GM18517 (cell line): ENCODE measurements around the gene CD69.
A peak's percentile ranks its signal among the peaks of the same experiment; 100 is the strongest.
"Not testable (repeated sequence)": the region's sequence is repeated elsewhere in the genome, so short reads cannot be mapped to it uniquely, and the experiment has no call there.

Experiments used
- ATAC-seq: cut with Tn5 transposase; IDR thresholded peaks from one replicate; pipeline ENCODE4 v1.9.1; 2021; ENCODE audit warnings: mild to moderate bottlenecking, moderate library complexity; ENCODE audit not compliant: unreplicated experiment

Gene CD69

DNA sequence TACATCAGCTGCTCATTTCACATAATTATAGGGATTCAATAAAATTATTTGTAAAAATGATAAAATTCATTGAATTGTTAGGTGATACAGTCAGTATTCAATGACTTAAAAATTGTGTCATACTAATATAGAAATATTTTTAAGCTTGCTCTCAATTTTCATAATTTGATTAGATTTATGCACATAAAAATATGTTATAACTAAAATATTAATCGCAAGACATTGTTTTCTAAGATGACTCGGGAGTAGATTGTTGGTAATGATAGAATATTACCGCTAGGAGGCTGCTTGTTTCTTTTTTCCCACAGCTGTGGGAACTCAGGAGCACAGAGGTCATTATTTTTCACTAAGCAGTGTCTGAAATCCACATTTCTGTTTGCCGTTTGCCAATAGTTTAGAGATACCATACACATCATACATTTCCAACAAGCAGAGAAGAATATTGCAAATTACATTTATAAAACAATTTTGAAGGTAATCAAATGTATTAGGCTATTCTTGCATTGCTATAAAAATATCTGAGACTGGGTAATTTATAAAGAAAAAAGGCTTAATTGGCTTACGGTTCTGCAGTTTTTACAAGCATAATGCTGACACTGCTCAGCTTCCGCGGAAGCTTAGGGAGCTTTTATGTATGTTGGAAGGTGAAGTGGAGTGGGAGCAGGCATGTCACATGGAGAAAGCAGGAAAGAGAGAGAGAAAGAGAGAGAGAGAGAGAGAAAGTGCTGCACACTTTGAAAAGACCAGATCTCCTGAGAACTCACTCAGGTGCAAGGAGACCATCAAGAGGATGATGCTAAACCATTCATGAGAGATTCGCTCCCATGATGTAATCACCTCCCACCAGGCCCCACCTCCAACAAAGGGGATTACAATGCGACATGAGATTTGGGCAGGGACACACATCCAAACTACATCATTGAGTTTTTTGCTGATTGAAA is 9.2 kb downstream of the CD69 start:
- no peak for ATAC-seq

DNA sequence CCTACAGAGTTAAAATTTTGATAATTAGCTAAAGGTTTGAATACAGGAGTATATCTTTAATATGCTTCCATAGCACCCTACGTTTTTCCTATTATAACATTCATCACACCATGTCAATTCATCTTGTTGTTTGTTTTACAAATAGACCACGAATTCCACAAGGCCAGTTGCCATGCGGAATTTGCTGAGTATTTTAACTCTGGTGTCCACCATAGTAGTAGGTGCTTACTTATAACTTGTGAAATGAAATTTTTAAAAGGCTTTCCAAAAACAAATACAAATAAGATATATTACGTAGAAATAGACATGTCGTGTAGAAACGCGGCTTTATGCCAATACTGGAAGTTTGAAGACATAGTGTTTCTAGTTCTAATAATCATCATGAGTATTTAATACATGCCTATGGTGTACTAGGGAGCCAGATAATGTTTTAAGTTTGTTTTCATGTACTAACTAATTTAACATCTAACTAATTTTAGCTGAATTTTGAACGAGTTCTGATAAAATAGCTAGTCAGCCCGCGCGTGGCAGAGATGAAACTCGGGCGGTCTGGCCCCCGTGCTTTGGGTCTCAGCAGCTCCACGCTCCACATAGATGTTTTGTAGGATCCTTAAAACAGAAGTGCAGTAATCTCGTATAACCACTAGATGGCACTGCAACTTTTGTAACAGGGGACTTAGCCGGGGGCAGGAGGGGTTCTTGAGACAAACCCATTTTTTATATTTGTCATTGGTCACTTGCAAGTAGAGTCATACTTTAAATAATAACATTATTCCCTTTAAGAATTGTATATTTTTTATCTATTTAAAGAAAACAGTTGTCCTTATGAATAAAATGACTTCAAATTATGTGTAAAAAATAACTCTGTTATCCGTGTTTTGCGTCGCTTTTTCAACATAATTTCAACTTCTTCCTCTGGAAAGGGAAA is 10.2 kb downstream of the CD69 start:
- ATAC-seq, result peak; percentile 63

DNA sequence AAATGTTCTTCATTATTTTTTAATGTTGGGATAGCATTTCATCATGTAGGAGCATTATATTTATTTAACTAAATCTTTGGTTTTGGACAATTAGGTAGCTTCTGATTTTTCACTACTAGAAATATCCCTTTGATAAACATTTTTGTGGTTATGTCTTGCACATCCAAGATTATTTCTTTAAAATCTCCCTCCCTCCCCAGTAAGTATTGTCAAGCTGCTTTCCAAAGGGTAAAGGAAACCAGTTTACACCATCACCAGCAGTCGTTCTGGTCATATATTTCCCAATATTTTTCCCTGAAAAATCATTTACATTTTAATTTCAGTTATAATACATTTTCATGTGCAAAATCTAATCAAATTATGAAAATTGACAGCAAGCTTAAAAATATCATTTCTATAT is 11.1 kb downstream of the CD69 start:
- ATAC-seq, result no peak

GRCh38 chr12:9745199-9745598 is 15.5 kb downstream of the CD69 start:
- no peak for ATAC-seq

DNA sequence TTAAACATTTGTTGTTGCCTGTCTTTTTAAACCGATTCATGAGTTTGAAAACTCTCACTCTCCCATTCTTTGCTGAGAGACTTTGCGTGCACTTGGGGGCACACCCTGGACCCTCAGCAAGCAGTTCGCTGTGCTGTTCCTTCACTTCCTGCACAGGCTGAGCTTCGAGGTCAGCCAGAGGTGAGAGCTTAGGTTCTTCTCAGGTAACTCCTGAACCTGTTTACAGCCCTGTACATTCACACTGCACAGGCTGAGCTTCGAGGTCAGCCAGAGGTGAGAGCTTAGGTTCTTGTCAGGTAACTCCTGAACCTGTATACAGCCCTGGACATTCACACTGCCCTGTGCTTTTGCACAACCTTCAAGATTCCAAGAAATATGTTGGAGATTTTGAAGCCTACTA is 18.0 kb downstream of the CD69 start:
- no peak for ATAC-seq

DNA sequence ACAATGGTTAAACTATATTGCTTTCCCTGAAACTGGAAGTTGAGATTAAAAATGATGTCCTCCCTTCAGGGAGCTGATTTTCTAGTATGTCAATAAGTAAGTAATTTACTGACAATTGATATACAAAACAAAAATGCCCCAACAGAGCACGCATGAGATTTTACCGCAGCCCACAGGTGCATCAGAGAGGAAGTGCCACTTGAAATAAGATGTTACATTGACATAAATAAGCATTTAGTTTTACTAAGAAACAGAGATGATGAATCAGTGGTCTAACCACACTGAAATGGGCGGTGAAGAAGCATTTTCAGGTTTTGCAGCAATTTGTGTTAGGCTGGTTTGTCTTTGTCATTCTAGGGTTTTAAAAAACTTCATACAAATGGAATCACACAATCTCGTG is 19.0 kb downstream of the CD69 start:
- ATAC-seq, result peak; percentile 76

GRCh38 chr12:9740106-9740750 is 20.5 kb downstream of the CD69 start:
- ATAC-seq, result no peak

DNA sequence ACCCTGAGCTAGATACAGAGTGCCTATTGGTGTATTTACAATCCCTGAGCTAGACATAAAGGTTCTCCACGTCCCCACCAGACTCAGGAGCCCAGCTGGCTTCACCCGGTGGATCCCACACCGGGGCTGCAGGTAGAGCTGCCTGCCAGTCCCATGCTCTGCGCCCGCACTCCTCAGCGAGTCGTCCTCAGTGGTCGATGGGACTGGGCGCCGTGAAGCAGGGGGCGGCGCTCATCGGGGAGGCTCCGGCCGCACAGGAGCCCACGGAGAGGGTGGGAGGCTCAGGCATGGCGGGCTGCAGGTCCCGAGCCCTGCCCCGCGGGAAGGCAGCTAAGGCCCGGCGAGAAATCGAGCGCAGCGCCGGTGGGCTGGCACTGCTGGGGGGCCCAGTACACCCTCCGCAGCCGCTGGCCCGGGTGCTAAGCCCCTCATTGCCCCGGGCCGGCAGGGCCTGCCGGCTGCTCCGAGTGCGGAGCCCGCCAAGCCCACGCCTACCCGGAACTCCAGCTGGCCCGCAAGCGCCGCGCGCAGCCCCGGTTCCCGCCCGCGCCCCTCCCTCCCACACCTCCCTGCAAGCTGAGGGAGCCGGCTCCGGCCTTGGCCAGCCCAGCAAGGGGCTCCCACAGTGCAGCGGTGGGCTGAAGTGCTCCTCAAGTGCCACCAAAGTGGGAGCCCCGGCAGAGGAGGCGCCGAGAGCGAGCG is 21.1 kb downstream of the CD69 start:
- ATAC-seq, result not testable (repeated sequence)

- not testable (repeated sequence) for ATAC-seq
These were observed 21.8 kb downstream of the CD69 start for GRCh38 chr12:9738905-9739304.

DNA sequence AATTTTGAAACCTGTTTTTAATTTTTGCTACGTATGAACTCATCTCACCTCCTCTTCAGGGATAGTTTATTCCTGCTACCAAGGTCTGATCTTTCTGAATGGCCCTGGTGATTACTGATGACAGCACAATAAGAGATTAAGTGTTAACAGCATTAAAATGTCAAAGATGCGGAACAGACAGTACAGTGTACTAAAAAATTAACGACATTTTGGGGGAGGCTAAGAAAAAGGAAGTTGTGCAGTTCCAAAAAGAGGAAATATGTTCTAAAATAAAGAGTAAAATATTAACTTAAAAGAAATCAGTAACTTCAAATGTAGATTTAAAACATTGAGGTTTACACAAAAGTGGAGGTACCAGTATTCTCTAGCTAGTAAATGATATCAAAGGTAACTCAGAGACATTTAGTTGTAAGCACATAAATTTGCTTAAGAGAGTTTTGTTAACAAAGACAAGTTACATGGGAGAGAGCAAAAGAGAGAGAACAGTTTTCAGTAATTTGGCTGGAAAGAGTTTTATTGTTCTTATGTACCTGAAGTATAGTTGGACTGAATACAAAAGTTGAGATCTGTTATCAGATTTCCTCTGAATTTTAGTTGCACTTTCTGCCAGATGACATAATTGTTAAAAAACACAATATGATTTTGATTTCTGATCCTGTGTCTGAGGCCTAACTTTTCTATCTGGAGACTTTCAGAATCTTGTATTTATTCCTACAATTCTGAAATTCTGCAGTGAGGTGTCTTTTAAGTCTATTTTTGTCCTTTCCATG is 23.6 kb downstream of the CD69 start:
- no peak for ATAC-seq

- no peak for ATAC-seq
These were observed 25.1 kb downstream of the CD69 start for GRCh38 chr12:9735601-9736000.

- ATAC-seq, result peak; percentile 35
These were observed 27.7 kb downstream of the CD69 start, which contains the start of gene CLECL1 for GRCh38 chr12:9732921-9733461. CLECL1 (minus strand) TSS chr12:9733097.

DNA sequence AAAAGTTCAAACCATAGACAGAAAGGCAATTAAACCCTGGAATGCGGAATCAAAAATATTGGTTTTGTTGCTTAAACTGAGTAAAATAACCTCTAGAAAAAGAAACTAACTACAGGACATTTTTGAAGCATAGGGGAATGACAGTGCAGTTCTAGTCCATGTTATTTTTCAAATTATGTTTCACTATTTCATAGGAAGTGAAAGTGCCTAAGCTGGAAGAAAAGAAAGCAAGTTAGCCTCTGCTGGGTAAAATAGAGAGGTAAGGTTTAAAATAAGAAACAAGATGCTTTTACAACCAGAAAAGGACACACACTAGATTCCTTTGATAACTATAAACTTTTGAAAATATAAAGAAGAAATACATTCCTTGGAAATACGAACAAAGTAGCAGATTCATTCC is 28.9 kb downstream of the CD69 start:
- ATAC-seq, result peak; percentile 38

DNA sequence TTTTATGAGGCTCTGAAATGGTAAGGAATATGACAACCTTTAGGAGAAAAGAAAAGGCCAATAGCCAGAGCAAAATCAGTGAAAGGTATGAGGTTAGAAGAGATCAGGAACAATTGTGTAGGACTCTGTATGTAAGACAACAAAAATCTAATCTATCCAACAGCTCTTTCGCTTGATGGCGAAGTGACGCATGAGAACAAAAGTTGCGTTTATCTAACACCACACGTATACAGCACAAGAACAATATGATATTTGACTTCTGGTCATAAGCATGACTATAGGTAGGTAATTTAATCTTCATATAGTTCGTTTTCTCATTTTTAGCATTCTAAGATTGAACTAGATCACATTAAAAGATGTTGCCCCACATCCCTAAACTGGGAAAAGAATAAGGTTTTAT is 29.3 kb downstream of the CD69 start:
- ATAC-seq, result no peak

DNA sequence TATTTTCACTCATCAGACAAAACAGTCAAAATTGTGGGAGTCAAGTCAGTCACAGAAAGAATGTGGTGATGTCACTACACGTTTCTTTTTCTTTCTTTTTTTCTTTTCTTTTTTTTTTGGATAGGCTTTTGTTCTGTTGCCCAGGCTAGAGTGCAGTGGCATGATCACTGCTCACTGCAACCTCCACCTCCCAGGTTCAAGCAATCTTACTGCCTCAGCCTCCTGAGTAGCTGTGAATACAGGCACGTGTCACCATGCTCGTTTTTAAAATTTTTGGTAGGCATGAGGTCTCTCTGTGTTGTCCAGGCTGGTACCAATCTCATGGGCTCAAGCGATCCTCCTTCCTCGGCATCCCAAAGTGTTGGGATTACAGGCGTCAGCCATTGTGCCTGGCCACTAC is 30.1 kb downstream of the CD69 start:
- no peak for ATAC-seq

DNA sequence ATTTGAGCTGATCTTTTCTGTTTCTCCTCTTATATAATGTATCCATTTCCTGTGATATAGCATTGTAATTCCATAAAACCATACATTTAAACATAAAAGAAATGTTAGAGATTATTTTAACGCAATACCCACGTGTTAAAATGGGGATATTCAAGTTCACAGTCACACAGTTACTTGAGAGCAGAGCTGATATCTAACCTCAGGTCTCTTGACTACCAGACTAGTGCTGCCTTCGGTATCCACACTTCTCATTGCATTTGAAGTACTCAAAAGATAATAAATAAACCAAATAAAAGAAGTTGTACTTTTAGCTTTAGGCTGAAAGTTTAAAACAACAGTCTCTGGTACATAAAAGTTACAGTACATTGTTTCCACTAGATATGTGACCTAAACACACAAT is 30.7 kb downstream of the CD69 start:
- ATAC-seq, result no peak

DNA sequence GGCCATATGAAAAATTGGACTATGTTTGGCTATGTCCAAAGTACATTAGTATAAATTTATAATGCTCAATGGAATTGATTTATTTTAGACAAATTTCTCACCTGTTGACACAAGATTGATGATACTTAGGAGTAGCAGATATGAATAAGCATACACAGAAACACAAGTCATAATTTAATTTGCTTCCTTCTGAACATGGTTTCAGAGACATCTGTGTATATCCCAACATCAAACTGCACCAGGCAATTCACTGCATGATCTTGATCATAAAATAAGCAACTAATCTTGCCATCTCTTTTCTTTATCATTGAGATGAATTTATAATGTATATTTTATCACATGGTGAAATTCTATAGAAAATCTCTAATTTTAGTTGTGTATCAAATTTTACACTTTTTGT is 31.6 kb downstream of the CD69 start:
- no peak for ATAC-seq

DNA sequence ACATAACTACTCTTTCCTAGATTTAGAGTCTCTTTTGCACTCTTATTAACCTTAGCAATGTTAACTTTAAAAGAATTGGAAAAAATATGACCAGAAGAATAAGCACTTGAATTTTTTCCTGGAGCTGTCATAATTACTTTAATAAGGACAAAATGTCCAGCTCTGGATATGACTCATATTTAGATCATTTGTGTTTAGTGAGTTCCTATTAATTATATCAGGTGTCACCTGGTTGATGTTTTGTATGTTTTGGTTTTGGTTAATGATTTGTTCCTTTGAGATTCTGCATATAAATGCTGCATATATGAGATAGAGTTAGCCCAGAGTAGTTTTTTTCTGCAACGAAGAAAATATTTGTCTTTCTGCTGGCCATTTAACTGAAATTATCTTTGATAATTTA is 32.9 kb downstream of the CD69 start:
- no peak for ATAC-seq

GRCh38 chr12:9725213-9725870 is 35.4 kb downstream of the CD69 start:
- ATAC-seq, result no peak
